Activated T-cell treated with anti-CD3 and anti-CD28 coated beads for 4 hours (primary cell): Measurements from ENCODE around the gene WFIKKN1.

Experiments used
- DNase-seq: peaks from one replicate; pipeline ENCODE4 v3.0.0-alpha.2; 2020

Gene WFIKKN1

DNA sequence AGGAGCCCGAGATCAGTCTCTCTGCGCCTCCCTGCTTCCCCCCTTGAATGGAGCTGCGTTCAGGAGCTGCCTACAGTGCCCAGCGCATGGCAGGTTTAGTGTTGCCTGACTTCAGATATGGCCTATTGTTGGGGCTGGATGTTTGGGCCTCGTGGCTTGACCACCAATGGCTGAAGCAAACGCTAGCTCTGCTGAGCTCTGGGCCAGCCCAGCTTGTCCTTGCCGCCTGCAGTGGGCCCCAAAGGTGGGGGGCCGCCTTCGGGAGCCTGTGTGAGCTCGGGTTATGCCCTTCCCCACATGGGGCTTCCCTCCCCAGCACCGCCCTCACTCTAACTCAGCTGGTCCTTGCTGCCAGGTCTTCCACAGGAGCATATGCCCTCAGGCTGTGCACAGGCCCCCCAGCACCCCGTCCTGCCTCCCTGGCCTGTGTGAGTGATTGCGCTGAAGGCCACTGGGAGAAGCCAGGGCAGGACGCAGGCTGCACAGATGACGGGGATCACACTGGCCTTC lies 7.3 kb downstream of the WFIKKN1 start:
- no peak for DNase-seq

DNA sequence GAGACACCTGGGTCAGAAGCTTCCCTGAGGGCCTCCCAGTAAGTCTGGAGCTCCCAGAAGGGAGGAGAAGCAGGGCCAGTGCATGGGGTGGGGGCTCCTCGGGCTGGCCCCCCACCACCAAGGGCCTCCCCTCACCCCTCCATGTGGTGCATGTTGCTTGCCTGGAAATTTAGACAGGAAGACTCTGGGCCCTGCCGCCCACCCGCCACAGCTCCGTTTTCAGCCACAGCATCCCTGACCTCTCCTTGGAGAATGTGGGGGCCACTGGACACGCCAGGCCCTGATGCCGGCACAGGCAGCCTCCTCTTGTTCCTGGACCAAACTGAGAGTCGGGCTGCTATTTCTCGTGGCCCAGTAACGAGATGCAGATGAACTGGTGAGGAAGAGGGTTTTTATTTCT lies 8.1 kb downstream of the WFIKKN1 start:
- DNase-seq, result no peak

DNA sequence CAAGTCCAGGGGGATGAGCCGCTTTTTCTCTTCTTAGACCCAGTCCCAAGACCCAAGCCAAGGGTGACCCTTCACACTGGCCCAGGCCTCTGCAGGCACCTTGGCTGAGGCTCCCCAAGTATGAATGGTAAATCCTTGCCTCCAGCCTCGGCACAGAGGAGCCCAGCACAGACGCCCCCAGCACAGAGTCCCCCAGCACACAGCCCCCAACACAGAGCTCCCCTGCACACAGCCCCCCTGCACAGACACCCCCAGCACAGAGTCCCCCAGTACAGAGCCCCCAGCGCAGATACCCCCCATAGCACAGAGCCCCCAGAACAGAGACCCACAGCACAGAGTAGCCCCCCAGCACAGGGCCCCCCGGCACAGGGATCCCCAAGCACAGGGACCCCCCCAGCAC lies 9.8 kb downstream of the WFIKKN1 start:
- DNase-seq, result no peak

DNA sequence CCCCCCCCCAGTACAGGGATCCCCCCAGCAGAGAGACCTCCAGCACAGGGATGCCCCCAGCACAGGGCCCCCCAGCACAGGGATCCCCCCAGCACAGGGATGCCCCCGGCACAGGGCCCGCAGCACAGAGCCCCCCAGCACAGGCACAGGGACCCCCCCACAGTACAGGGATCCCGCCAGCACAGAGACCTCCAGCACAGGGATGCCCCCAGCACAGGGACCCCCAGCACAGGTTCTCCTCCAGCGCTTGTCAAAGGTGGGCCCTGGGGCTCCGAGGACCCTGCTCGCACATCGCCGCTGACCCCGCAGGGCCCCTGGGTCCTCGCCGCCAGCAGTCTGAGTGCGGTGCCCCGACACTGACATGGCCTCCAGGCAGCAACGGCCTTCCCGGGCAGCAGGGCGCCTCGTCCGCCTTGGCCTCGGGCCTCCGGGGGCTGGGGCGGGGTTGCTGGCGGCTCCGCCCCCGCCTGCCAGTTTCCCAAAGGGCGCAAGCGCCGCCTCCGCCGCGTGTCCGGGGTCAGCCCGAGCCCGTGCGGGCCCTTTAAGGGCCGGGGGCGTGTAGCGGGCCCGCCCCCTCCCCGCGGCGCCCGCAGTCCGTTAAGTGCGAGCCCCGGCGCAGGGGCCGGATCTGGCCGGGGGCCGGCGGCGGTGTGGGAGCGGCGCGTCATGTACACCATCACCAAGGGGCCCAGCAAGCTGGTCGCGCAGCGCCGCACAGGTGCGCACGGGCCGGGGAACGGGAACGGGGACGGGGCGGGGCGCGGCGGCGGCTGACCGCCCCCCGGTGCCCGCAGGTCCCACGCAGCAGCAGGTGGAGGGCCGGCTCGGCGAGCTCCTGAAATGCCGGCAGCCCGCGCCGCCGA lies 10.8 kb downstream of the WFIKKN1 start, which contains the start of gene MCRIP2:
Gene MCRIP2 (plus strand): TSS at position 503 of the 863 bp plus-strand sequence. CDS start 164 bp downstream, at position 667.
- DNase-seq, result peak; percentile 39

DNA sequence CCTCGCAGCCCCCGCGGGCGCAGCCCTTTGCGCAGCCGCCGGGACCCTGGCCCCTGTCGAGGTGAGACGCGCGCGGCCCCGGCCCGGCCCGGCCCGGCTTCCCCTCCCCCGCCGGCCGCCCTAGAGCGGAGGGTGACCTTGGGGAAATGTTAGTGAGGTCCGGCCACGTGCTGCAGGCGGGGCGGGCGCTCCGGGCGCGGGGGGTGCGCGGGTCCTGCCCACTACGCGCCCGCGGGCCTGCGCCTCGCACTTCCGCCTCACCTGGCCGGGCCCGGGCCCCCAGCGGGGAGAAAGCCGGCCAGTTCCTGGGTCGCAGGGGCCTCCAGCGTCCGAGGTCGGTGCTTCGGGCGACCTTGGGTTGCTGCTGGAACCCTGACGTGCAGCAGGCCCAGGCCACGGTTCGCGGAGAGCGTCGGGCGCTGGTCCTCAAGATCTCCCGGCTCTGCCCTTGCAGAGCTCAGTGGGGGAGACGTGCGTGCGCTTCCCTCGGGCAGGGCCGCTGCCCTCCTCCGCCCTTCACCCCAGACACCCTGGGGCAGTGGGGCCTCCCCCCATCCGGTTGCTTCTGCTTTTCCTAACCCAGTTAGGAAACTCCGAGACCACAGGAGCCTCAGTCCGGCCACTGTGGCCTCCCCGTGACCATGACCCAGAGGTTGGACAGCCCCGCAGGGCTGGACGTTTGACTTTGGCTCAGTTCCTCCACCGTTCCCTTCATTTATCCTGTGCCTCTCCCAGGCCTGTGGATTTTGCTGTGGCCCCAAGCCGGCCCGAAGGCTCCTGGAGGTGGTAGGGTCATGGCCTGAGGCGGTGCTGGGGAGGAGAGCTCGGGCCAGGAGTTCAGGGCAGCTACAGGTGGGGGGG lies 11.6 kb downstream of the WFIKKN1 start:
- no peak for DNase-seq

DNA sequence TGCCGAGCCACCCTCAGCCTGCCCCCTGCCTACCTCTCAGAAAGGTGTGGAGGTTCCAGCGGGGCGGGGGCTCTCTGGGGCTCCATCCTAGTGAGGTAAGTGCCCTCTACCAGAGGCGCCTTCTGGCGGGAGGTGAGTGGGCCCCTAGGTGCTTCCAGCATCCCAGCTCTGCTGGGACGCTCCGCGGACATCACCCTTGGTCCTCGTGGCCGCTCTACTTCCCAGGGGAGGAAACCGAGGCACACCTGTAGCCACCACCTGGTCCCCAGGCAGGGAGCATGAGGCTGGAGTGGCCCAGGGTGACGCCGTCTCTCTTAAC lies 12.2 kb downstream of the WFIKKN1 start:
- DNase-seq, result no peak

DNA sequence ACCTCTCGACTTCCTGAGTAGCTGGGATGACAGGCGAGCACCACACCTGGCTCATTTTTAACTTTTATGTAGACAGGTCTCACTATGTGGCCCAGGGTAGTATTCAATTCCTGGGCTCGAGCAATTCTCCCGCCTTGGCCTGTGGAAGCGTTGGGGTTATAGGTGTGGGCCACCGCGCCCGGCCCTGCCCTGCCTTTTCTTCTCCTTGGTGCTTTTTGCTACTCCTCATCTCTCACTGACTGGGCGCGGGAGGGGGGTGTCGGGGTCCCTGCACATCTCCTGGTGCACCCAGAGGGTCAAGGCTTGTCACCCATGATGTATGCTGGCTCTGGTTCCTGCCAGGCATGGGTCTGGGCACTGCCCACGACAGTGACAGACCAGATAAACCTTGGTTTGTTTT lies 13.8 kb downstream of the WFIKKN1 start:
- no peak for DNase-seq

DNA sequence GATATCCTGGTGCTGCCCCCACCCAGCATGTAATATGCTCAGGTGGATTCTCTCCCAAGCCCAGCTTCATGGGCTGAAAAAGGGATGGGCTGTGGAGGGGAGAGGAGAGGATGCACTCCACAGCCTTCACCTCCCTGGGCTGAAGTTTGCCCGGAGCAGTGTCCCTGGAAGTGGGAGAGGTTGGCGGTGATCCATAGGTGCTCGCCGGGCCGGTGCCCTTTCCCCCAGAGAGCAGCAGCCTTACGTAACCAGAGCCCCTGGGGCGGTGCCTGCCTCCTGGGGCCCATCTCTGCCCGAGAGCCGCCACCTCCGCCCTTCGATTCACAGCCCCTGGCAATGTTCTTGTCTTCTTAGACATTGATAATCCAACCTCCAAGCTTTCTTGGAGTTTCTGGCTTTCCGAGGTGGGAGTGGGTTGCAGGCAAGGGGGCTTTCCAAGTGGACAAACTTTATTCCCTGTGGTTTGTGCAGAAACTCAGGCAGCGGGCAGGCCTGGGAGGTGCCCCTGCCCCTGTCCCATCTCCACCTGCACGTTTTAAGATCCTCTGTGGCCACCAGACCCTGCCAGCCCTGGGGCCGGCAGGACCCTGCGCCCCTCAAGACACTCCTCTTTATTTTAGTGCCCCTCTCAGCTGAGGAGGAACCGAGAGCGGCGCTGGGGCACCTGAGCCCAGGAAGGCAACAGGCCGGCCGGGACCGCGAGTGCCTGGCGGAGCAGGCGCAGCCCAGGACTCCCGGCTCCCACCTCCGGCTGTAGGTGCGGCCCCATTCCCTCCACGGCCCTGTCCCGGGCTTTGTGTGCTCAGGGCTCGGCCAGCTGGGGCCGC lies 15.3 kb downstream of the WFIKKN1 start:
- DNase-seq, result no peak

DNA sequence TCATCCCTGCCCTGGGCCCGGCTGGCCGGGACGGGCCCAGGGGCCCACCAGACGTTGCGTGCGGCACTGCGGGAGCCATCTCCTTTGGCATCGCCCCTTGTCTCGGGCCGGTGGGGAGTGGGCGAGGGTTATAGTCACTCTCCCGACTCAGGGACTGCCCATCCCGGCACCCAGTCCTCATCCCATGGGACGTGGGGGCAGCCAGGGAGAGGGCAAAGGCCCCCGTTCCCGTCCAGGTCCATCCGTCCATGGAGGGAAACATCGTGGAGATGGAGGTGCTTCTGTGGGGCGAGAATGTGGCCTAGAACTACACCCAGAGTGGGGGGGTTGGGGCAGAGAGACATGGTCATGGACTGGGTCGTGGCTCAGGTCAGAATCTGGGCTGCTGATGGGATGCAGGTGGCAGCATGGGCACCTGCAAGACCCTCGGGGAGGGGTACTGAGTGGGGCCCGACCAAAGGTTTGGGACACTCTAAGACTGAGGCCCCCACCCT lies 15.9 kb downstream of the WFIKKN1 start:
- no peak for DNase-seq

DNA sequence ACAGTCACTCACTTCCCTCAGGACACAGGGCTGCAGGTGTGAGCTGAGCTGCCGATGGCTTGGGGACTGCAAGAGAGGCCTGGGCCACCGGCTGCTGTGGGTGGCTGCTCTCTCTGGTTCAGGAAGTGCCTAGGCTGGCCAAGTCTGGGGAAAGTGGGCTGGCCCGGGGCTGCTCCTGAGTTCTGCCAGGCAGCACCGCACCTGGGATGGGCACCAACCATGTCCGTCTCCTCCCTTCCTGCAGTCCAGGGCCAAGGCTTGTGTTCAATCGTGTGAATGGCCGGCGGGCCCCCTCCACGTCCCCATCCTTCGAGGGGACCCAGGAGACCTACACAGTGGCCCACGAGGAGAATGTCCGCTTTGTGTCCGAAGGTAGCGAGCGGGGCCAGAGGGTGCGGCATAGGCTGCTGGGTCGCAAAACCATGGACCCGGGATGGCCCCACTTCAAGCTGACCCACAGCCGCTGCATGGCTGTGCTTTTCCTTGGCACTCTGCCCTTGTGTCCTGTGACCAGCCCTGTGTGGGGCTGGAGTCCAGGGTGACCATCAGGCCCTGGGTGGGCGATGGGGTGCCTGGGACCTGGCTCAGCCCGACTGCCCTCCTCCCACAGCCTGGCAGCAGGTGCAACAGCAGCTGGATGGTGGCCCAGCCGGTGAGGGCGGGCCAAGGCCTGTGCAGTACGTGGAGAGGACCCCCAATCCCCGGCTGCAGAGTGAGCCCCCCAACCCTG lies 16.6 kb downstream of the WFIKKN1 start:
- DNase-seq, result no peak

DNA sequence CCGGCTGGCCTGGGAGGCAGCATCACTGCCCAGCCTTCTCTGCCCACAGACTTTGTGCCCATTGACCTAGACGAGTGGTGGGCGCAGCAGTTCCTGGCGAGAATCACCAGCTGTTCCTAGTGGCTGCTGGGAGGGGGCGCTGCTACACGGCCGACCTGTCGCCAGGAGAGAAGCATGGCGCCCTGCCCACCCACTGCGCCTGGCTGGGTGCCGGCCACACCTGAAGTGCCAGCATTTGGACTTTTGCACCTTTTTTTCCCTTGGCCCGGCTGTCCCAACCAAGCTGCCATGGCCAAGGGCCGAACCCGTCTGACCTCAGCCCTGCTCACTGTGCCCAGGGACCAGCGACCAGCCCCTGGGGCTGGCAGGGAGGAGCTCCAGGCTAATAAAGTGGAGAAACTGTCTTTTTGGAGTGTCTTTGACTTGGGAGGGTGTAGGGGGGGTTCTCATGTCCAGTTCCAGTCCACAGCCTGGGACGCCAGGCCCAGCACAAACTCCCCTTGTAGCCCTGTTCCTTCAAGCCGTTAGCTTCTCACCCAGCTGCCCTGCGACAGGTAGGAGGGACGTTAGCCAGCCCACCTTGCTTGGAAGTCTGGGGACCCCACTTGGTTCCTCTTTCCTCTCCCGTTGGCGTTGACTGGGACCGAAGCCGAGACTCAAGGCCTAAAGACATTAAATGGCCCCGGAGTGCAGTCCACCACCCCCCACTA lies 17.4 kb downstream of the WFIKKN1 start:
- DNase-seq, result no peak

DNA sequence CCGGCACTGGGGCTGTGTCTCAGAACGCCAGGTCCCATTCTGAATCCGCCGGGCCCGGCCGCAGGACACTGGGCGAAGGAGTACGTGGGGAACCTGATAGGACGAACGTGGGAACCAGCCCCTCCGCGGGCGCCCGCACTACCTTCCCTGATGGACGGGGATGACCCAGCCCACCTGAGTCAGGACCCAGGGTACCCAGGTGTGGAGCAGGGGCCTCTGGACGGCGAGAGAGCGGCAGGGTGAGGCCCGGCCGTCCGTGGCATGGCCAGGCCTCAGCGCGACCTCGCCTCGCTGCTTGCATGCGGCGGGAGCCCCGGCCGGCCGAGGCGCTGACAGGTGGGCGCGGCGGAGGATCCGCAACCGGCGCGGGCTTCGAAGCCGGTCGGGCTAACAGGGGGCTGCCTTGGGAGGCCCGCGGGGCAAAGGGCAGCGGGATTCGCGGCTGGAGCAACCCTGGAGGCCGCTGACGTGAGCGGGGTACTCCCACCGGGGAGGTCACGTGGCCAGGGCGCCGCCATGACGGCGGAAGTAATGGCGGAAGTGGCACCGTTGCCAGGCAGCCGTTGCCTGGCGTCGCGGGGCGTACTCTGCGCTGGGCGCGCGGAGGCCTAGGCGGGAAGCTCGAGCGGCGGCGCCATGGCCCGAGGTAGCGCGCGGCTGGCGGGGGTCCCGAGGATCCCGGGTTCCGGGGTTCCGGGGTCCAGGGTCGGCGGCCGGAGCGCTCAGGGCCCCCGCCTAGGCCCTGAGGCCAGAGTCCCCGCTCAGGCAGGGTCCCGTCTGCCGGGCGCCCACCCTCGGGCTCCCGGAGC lies 18.2 kb downstream of the WFIKKN1 start, which contains the start of gene WDR90:
Gene WDR90 (plus strand): TSS at position 585 of the 809 bp plus-strand sequence. CDS start 52 bp downstream, at position 637.
- DNase-seq, result peak; percentile 91

DNA sequence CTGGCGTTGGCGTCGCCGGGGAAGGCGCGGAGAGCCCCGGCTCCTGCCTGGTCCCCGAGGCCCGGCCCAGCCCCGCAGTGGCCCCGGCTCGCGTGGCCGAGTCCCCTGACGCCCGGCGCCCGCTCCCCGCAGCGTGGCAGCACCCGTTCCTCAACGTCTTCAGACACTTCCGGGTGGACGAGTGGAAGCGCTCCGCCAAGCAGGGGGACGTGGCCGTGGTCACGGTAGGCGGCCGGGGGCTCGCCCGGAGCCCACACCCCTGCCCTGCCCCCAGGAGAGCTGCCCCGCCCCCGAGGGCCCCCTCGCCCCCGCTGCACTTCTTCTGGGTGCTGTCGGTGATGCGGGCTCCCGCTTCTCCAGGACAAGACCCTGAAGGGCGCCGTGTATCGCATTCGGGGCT lies 18.8 kb downstream of the WFIKKN1 start:
- no peak for DNase-seq

DNA sequence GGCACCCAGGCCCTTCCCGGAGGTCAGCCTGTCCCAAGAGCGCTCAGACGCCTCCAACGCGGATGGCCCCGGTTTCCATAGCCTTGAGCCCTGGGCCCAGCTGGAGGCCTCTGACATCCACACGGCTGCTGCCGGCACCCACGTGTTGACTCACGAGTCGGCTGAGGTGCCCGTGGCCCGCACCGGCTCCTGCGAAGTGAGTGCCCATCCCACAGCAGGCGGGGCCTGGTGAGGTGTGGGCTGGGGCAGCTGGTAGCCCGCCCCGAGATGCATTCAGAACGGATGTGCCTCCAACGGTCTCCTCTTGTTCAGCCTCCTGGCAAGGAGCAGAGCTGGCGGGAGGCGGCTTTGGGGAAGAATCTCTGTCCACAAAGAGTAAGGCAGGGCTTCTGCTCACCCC lies 21.1 kb downstream of the WFIKKN1 start:
- DNase-seq, result no peak

DNA sequence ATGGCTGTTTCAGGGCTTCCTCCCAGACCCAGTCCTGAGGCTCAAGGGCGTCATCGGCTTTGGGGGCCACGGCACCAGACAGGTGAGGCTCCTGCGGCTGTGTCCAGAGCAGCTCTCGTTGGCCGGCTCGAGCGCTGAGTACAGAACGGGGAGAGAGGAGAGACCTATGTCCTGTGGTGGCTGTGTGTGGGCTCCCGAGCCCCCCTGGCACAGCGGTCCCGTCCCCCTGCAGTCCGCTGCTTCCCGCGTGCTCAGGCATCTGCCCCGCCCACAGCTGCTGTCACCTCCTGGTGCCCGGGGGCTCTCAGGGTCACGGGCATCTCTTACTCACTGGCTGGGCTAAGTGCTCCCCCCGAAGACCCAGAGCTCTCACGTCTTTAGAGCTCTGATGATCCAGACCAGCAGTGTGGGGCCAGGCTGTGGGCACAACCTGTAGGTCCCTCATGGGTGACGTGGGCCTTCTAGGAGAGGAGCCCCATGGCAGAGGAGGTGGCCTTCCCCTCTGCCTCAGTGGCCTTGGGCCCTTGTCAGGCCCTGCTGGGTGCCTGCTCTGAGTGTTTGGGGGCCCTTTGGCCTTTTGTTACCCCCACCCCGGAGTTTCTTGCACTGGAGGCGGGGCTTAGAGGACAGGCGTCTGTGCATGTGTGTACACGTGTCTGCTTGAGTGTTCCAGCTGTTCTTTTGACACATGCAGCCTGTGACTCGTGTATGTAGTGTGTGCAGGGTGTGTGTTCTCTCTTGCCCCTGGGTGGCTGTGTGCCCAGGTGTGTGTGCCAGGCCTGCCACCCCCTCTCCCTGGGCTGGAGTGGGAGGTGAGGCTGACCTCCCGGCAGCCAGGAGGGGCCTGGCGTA lies 21.9 kb downstream of the WFIKKN1 start:
- no peak for DNase-seq

DNA sequence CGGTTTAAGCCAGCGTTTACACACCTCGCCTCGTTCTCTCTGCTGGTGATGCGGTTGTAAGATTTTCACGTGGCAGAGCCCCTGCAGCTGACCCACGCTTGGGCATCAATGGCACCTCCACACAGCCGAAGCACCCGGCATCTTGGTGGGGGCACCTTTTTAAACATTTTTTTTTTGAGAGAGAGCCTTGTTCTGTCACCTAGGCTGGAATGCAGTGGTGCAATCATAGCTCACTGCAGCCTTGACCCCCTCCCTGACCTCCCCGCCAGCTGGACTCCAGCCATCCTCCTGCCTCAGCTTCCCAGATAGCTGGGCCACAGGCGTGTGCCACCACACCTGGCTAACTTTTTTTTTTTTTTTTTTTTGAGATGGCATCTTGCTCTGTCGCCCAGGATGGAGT lies 23.2 kb downstream of the WFIKKN1 start:
- DNase-seq, result no peak

DNA sequence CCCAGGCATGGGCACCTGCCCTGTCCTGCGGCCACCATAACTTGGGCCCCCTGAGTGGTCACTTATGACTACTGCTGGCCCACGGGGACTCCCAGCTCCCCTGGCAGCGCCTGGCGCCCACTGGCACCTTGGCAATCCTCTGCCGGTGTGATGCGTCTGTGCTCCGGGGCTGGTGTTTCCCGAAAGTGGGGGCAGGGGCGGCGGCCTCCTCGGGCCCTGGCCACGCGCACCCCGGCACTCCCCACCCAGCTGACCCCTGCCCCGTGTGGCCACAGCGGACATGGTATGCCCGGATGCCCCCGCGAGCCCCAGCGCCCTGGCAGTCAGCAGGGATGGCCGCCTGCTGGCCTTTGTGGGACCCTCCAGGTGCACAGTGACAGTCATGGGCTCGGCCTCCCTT lies 26.7 kb downstream of the WFIKKN1 start:
- no peak for DNase-seq

DNA sequence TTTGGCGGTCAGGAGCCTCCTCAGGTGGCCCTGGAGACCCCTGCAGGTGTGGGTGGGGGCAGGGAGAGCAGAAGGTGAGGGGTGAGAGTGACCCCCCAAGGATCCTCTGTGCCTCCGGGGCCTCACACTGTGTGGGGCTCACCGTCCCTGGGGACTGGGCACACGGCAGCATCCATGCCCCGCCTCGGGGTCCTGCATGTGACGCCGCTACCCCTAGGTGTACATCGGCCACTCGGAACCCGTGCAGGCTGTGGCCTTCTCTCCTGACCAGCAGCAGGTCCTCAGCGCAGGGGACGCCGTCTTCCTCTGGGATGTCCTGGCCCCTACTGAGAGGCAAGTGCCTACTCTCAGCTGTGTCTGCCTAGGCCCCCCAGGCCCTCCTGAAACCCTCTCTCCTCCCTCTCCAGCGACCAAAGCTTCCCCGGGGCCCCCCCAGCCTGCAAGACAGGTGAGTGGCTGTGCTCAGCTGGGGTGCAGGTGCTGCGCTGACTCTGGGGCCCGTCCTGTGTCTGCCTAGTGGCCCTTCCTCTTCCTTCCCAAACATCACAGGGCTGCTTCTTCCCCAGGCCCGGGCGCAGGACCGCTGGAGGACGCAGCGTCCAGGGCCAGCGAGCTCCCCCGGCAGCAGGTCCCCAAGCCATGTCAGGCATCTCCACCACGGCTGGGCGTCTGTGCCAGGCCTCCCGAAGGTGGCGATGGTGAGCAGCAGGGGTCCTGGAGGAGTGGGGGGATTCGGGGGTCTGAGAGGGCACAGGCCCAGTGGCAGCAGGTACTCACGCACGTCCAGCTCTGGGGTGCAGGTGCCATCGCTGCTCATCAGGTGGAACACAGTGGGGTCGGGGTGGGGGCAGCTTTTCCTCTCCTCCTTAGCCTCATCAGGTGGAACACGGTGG lies 28.1 kb downstream of the WFIKKN1 start:
- no peak for DNase-seq
